Retinal pigment epithelial cell (primary cell): ENCODE data around the gene MAFG.

Experiments
- DNase-seq: peaks from one replicate; pipeline ENCODE4 v3.0.0-alpha.2; 2010; ENCODE audit warnings: low read depth
- H3K4me3 ChIP-seq: 2 replicates; pipeline ENCODE4 v1.5.1; 2011; ENCODE audit warnings: mild to moderate bottlenecking, low read length, control low read depth, moderate library complexity
- TF ChIP-seq, protein P1 (sequence below): conservative IDR thresholded peaks from 2 replicates; pipeline ENCODE4 v1.5.1; 2011; ENCODE audit warnings: low read depth, low read length, control low read depth, inconsistent platforms

The MAFG gene

GRCh38 chr17:81888988-81889595, 38.4 kb downstream of the MAFG start:
- DNase-seq: no peak
- H3K4me3 ChIP-seq: no peak overlapping the region
- TF ChIP-seq, protein P1, sequence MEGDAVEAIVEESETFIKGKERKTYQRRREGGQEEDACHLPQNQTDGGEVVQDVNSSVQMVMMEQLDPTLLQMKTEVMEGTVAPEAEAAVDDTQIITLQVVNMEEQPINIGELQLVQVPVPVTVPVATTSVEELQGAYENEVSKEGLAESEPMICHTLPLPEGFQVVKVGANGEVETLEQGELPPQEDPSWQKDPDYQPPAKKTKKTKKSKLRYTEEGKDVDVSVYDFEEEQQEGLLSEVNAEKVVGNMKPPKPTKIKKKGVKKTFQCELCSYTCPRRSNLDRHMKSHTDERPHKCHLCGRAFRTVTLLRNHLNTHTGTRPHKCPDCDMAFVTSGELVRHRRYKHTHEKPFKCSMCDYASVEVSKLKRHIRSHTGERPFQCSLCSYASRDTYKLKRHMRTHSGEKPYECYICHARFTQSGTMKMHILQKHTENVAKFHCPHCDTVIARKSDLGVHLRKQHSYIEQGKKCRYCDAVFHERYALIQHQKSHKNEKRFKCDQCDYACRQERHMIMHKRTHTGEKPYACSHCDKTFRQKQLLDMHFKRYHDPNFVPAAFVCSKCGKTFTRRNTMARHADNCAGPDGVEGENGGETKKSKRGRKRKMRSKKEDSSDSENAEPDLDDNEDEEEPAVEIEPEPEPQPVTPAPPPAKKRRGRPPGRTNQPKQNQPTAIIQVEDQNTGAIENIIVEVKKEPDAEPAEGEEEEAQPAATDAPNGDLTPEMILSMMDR: no peak

DNA sequence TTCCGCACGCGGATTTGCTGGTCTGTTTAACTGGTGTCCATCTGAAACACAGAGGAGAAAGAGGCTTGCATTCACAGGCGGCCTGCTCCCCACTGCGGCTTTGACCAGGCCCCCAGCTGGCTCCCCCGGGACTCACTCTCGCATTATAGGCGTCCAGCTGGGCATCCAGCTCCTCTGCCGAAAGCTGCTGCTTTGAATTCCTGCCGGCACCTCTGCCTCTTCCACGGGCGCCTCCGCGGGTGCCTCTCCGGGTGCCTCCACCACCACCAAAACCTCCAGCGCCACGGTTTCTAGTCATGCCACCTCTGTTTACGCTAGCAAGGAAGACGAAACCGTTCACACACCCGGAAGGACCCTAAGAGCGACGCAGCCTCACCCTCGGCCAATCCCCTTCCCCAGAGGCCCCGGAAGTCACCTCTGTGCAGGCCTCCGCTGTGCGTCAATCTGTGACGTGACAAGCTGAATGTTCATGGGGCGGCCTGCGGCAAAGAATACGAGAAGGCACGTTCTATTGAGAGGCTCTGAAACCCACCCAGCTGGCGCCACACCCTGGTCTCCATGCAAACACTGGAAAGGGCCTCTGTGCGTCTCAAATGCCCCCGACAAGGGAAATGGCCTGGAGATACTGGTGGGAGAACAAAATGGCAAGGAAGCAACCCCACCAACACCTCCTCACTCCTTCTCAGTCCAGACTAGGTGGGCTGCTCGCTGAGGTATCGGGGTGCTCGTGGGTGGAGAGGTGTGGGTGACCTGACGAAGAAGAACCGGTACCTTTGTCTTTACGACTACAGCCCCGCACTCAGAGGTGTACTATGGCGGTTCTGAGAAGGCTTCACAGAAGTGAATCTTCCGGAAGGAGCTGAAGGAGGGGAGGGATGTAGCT, 39.2 kb downstream of the MAFG start:
- TF ChIP-seq, protein P1: no peak
- no peak for DNase-seq
- no peak overlapping the region for H3K4me3 ChIP-seq

GRCh38 chr17:81885869-81886548, 41.5 kb downstream of the MAFG start:
- TF ChIP-seq, protein P1: no peak
- DNase-seq: no peak
- no peak overlapping the region for H3K4me3 ChIP-seq

DNA sequence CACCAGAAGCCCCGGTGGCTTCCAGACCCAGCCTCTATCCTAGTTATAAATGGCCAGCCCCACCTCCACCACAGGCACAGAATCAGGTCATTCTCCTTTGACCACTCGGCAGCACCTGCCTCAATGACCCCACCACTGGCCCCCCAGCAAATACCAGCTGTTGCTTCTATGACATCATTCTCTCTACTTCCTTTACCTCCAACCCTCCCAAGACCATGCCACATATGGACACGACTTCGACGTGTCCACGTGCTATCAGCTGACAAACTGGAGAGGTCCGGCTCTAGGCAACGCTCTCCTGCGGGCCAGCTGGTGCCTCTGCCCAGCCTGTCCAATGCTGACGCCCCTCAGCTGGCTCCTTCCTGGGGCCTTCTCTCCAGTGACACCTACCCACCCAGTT, 42.1 kb downstream of the MAFG start:
- TF ChIP-seq, protein P1: no peak
- DNase-seq: no peak
- no peak overlapping the region for H3K4me3 ChIP-seq

DNA sequence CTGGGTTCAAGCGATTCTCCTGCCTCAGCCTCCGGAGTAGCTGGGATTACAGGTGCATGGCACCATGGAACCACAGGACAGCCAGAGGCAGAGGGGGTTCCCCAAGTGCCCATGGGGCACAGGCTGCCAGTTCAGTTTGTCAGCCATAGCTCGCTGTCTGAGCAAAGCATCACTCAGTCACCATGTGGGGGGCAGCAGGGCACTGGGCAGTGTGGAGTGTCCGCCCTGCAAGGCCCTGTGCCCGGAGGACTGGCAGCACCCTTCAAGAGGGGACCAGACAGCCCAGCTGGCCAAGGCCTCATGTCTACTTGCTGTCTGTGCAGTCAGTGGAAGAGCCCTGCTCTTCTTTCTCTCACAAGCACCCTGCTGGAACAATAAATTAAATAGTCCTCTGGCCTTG, 42.6 kb downstream of the MAFG start:
- no peak overlapping the region for H3K4me3 ChIP-seq
- TF ChIP-seq, protein P1: no peak

GRCh38 chr17:81884520-81884919, 43.0 kb downstream of the MAFG start:
- no peak for DNase-seq
- no peak overlapping the region for H3K4me3 ChIP-seq
- TF ChIP-seq, protein P1: no peak

More for the DNA sequence above, 42.6 kb downstream of the MAFG start:
- DNase-seq: no peak
